Body of pancreas (tissue), 4 donors: ENCODE data around the gene CCDC73.

Source experiments
- CTCF ChIP-seq, 7 experiments: fragments of 450-650 bp in 4 of 7; fragments of 200-600 bp in 3 of 7; sonication (generic) in 3 of 7; IDR thresholded peaks; one replicate each; pipeline ENCODE4 v1.5.1; 2016 to 2019; ENCODE audit warnings: antibody characterized with exemption in 7 of 7
- POLR2A ChIP-seq, 3 donors: fragments of 450-650 bp; IDR thresholded peaks; one replicate each; pipeline ENCODE4 v1.6.1; 2016; ENCODE audit warnings: antibody characterized with exemption in 3 of 3, mild to moderate bottlenecking in 2 of 3

DNA sequence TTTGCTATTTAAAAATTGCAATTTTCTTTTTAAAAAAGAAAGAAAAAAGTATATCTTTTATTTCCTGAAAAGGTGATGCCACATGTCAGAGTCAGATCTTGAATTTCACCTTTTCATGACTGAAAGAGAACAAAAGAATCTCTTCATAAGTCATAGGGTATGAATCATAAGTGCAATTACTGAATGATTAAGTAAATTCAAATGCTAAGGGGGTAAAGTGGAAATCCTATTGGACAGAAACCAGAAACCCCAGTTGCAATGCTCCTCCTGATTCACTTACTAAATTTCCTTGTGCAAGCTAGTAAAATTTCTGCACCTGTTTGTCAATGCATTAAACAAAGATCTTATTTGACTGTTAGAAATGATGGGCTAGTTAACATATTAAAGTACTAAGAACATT, 27.1 kb upstream of the CCDC73 start:
- TF ChIP-seq CTCF (IDR thresholded peaks at IDR 0.05) = no peak
- TF ChIP-seq POLR2A (IDR thresholded peaks at IDR 0.05) = no peak
